Bronchial epithelial cell (primary cell): ENCODE measurements around the gene DPP6. TPM values are rescaled to one million over a fixed set of nuclear protein-coding genes. Genes with fewer than 3 reads are reported as not detected.
"Not testable (repeated sequence)": the region's sequence is repeated elsewhere in the genome, so short reads cannot be mapped to it uniquely, and the experiment has no call there.

ENCODE experiments used
- DNase-seq: peaks from one replicate; pipeline ENCODE4 v3.0.0-alpha.2; 2010; ENCODE audit warnings: low read depth
- FAIRE-seq: peaks from 2 replicates; lab custom pipeline; 2011; peaks lifted over from hg19 to GRCh38; lab: Jason Lieb, UNC
- H3K27me3 ChIP-seq: 2 replicates; pipeline ENCODE4 v1.5.1; 2011; ENCODE audit warnings: low read length; ENCODE audit not compliant: control insufficient read depth, insufficient read depth
- H3K36me3 ChIP-seq: 2 replicates; pipeline ENCODE4 v1.5.1; 2011; ENCODE audit warnings: low read length; ENCODE audit not compliant: control insufficient read depth, insufficient read depth
- H3K4me3 ChIP-seq: 2 replicates; pipeline ENCODE4 v1.5.1; 2011; ENCODE audit warnings: mild to moderate bottlenecking, low read depth, low read length, control low read depth
- total RNA-seq: library from RNA; depleted of rRNA; stranded (reverse); fragments of >200 nt; gene quantifications from 2 replicates; pipeline ENCODE4 v1.2.1, GENCODE V29; 2014

The DPP6 gene
- total RNA-seq, 1 donor from 2014 or later = not detected

DNA sequence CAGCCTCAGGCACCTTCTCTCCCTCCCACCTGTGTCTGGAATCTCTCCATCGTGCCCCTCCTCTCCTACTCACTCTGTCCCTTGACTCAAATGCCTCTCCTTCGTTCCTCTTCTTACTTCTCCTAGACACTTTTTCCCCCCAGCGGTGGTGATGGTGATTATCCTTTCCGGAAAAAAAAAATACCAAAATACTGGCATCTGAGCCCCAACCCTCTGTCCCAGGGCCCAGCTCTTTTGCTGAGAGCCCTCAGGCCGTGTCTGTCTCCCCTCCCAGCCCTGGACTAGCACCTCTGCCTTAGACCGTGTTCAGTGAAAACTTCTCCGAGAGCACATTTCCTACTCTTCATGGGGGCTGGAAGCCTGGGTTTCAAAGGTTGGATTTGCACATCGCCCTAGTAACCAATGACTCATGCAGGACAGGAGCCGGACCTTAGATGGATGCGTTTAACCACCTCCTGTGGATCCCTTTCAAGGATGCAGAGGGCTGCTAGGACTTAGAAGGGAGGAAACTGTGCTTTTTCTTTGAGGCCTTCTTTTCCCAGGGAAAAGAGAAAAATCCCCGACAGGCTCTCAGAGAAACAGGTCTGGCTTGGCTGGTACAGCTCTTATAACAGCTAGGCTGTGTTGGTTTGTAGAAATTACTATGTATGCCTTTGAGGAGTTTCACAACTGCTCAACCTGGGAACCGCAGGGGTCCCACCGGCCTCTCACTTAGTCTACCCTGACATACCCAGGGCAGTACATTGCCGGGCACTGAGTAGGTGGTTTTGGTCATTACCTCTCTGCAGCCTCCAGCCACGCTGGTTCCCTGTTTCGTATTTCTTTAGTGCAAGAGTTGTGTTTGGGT lies 1.5 kb downstream of the DPP6 start:
- H3K27me3 ChIP-seq, FAIRE-seq, H3K36me3 ChIP-seq, H3K4me3 ChIP-seq, DNase-seq: not testable (repeated sequence)

DNA sequence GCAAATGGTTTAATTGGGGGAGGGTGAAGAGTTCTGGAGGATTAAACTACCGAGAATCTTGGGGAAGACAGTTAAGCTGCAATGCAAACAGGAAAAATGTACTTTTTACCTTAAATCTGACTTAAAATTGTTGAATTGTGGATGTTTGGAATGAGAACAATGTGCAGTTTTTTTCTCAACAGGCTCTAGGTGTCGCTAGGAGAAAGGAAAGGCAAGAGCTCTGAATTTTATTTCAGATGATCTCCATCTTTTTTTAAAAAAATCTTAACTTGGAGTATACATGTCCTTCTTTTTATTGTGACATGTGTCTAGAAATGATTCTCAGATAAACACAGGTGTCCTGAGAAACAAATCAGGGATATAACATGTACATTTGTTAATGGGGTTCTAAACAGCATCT lies 2.5 kb downstream of the DPP6 start:
- not testable (repeated sequence) for H3K4me3 ChIP-seq, H3K27me3 ChIP-seq, DNase-seq, FAIRE-seq, H3K36me3 ChIP-seq

DNA sequence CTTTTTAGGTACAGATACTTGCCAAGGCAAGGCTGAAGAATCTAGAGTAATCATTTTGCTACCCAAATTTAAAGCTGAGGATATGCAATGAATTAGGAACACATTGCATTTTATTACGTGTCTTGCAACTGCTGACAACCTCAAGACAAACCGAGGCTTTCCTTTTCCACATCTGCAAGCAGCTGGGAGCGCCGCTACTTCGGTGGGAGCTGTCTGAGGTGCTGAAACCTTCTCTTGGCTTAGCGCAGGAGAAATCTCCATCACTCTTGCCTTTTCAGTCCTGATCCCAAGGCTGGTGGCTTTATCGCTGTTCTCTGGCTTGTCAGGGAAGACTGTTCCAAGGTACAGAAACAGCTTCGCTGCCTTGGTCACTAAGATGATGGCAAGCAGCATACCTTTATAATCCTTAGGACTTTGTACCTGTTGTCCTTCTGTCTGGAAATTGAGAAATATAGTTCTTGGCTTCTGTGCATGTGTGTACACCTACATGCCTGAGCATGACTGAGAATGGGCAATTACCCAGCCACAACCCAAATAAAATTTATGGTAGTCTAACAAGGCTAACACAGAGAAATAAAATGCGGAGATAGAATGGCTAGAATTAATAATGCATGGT lies 3.4 kb downstream of the DPP6 start:
- H3K27me3 ChIP-seq, H3K4me3 ChIP-seq, H3K36me3 ChIP-seq: not testable (repeated sequence)
- peak; percentile 20 for DNase-seq
- FAIRE-seq = peak; percentile 90

DNA sequence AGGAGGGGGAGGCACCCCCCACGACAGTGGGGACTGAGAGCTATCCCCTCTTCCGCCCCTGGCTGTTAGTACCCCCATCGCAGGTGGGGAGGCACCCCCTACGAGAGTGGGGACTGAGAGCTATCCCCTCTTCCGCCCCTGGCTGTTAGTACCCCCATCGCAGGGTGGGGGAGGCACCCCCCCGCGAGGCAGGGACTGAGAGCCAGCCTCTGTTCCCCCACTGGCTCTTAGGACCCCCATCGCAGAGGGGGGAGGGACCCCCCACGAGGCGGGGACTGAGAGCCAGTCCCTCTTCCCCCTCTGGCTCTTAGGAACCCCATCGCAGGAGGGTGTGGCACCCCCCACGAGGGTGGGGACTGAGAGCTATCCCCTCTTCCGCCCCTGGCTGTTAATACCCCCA lies 6.6 kb downstream of the DPP6 start:
- not testable (repeated sequence) for H3K36me3 ChIP-seq, DNase-seq, H3K27me3 ChIP-seq, FAIRE-seq, H3K4me3 ChIP-seq

DNA sequence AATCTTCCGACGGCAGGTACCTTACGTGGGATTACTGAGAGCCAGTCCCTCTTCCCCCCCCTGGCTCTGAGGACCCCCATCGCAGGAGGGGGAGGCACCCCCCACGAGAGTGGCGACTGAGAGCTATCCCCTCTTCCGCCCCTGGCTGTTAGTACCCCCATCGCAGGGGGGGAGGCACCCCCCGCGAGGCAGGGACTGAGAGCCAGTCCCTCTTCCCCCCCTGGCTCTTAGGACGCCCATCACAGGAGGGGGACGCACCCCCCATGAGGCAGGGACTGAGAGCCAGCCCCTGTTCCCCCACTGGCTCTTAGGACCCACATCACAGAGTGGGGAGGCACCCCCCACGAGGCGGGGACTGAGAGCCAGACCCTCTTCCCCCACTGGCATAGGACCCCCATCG lies 8.4 kb downstream of the DPP6 start:
- not testable (repeated sequence) for FAIRE-seq, H3K27me3 ChIP-seq, DNase-seq, H3K4me3 ChIP-seq, H3K36me3 ChIP-seq

DNA sequence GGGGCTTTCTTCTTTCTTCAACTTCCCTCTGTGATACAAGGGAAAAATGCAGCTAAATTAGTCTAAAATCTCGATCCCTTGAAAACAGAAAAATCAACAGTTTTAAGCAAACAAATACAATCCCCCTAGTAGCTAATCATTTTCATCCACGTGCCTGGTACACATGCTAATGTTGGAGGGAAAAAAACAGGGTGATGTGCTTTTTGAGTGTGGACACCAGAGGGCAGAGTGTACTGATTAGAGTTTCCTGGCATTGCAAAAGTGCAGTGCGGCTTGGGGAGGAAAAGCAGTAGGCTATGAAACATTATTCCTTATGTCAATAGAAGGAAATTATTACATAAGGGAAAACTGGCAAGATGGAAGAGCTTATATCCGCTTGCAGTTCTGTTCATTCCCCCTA lies 19.6 kb downstream of the DPP6 start:
- H3K36me3 ChIP-seq, H3K4me3 ChIP-seq, H3K27me3 ChIP-seq, FAIRE-seq: not testable (repeated sequence)
- DNase-seq = peak; percentile 10

DNA sequence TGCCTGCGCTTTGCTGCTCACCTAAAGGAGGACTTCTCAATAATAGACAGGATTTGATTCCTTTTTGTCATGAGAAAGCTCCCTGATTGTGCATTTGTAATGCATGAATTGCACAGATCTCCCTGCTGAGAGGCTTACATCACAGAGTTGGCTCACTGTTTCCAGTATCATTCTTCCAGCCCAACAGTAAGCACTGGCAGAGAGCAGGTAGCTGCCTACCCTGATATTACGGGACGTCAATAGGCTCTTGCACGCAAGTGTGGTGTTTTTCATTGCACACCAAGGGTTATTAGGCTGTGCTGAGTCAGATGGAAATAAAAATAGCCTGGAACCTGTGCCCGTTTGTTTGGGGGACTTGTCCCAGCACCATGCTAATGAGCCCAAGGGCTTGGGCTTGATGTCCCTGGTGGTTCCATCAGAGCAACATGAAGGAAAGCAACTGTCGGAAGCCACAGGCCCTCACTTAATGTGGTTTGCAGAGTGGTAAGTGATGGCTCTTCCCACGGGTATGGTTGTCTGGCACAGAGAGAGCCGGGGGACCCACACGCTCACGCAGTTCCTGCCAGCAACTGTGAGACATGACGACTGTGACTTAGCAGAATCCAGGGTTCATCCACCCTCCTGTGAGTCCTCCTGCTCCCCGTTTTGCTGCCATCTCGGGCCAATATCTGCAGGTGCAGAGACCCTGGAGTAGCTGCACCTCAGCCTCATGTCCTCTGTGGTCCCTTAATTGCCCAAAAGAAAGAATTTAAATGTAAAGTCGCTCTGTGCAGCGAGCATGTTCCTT lies 20.4 kb downstream of the DPP6 start:
- not testable (repeated sequence) for H3K27me3 ChIP-seq, H3K4me3 ChIP-seq, H3K36me3 ChIP-seq, DNase-seq, FAIRE-seq

DNA sequence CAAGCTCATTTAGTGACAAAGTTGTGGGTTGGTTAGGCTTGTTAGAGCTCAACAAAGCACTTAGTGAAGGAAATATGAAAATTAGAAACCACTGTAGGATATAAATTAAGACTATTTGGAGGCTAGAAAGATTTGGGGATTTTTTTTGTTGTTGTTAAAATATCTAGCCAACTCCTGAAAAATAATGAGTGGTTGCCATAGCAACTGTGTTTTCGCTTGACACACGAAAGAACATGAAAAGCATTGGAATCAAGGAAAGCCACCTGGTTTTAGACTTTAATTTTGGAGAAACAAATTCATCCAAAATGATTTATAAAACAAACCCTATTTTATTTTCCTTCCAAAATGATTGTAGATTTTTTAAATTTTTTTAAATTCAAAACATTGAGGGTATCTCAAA lies 26.3 kb downstream of the DPP6 start:
- not testable (repeated sequence) for FAIRE-seq, H3K27me3 ChIP-seq, DNase-seq, H3K36me3 ChIP-seq, H3K4me3 ChIP-seq

DNA sequence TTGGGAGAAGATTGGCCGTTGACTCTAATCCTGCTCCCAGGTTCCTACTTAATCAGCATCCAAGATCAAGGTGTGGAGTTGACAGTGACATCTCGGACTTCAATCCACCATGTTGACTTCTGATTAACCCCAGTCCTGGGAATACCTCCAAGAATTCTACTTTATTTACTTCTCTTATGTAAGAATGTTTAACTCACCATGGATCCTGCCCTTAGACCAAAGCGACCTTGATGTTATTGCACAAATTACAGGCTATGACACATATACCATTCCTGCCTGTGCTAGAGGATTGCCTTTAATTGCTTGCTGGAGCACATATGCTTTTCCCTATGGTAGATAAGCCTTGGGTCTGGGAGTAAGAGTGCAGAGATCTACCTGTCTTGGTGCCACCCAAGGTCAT lies 28.1 kb downstream of the DPP6 start:
- not testable (repeated sequence) for DNase-seq, H3K27me3 ChIP-seq, H3K4me3 ChIP-seq, H3K36me3 ChIP-seq
- FAIRE-seq = peak; percentile 52

DNA sequence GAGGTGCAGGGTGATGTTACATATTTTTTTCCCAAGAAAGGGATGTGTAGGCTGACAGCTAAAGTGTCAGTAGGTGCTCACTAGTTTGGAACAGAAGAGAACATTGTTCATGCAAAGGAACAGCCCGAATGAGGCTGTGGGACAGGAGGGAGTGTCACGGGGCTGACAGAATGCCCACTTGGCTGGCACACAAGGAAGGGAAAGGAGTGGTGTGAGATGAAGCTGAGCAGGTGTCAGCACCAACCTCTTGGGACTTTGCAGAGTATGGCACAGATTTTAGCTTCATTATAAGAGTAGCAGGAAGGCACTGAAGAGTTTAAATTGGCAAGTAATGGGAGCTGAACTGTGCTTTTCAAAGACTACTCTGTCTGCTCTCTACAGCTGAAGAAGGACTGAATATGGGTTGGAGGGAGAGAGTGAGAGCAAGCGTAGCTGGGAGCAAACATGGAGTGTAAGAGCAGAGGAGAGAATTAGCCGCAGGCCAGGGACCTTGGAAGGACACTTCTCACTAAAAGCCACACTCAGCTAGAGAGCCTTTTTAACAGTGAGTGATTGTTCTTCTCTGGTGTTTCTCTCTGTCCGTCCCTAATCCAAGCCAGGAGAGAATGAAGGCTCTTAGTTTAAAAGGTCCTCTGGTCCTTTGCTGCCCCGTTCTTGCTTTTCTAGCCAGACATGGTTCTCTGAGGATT lies 35.0 kb downstream of the DPP6 start:
- not testable (repeated sequence) for FAIRE-seq, DNase-seq, H3K36me3 ChIP-seq, H3K27me3 ChIP-seq, H3K4me3 ChIP-seq

DNA sequence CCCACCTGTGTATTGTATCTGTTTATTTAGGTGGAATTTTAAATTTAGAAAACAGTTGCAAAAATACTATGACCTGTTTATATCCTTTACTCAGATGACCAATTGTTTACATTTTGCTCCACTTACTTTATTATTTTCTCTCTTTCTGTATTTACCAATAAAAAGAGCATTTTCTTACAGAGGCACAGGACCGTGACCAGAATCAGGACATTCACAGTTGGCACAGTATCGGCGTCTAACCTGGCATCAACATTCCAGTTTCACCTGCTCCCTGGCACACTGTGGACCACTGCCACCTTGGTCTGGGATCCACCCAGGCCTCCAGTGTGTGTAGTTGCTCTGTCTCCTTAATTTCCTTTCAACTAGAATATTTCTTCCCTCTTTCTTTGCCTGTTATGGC lies 39.9 kb downstream of the DPP6 start:
- not testable (repeated sequence) for H3K4me3 ChIP-seq, H3K36me3 ChIP-seq, FAIRE-seq, H3K27me3 ChIP-seq, DNase-seq

DNA sequence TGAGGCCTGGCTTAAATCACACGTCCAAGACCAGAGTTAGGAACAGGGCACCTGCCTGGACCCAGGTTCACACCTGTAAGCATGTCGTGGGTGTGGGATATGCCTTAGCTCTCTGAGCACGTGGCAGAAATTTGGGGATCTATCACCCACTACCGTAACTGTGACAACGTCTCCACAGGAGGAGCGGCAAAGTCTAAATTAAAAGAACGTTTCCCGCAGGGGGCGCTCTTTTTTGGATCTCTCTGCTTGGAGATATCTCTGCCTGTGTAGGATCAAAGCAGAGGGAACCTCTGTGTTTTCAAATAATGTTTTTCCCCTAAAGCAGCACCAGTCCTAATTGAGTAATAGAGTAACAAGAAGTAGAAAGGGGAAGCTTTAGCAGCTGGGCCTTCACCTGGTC lies 43.0 kb downstream of the DPP6 start:
- DNase-seq, FAIRE-seq, H3K27me3 ChIP-seq, H3K4me3 ChIP-seq, H3K36me3 ChIP-seq: not testable (repeated sequence)

DNA sequence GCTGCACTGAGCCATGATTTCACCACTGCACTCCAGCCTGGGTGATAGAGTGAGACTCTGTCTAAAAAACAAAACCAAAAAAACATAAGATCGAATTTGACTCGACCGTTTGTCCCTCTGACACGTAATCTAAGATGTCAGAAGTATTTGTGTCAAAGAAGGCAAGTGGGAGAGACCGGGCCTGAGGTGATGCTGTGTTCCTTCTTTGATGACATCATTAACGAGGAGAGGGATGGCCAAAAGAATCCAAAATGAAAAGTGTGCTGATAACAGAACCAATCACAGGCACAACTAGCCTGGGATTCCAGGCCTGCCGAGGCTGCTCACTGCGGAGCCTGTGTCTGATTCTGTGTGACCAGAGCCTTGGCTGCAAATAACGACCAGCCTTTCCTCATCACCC lies 52.9 kb downstream of the DPP6 start:
- H3K27me3 ChIP-seq, H3K36me3 ChIP-seq, FAIRE-seq, H3K4me3 ChIP-seq, DNase-seq: not testable (repeated sequence)

DNA sequence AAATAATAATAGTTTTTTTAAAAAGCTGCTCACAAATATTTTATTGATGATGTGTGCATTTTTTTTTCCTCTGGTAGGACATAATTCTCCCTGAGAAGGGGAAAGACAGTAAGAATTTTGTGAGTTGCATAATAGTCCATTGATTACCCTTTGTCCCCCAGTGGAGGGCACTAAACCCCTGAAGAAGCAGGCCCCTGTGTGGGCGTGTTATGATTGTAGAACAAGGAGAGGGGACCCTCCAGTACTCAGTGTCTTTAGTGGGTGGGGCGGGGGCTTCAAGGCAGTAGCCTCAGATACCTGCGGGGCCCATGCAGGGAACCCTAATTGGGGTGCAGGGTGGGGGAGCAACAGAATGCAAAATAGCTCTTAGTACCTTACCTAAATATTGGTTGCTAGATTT lies 57.4 kb downstream of the DPP6 start:
- not testable (repeated sequence) for DNase-seq, H3K27me3 ChIP-seq, H3K4me3 ChIP-seq, H3K36me3 ChIP-seq, FAIRE-seq
